HepG2 (cell line): ENCODE results near the gene MIEF1. TPM values are rescaled to one million over a fixed set of nuclear protein-coding genes. Genes with fewer than 3 reads are reported as not detected.

Experiments
- GFI1 ChIP-seq: sonication (generic); formaldehyde crosslinking; IDR thresholded peaks from 2 replicates; pipeline ENCODE4 v1.5.0; 2020; ENCODE audit warnings: missing genetic modification reagents, mild to moderate bottlenecking, borderline replicate concordance
- HDAC2 ChIP-seq: sonication (generic); formaldehyde crosslinking; IDR thresholded peaks from 2 replicates; pipeline ENCODE4 v1.4.0; 2020; ENCODE audit warnings: missing genetic modification reagents
- HNRNPLL ChIP-seq: fragments of 200-400 bp; formaldehyde crosslinking; IDR thresholded peaks from 2 replicates; pipeline ENCODE4 v1.6.1; 2017; ENCODE audit warnings: mild to moderate bottlenecking, low read depth, low read length; ENCODE audit not compliant: poor library complexity, severe bottlenecking
- ISL2 ChIP-seq: sonication (generic); formaldehyde crosslinking; IDR thresholded peaks from 2 replicates; pipeline ENCODE4 v1.5.0; 2020; ENCODE audit warnings: missing genetic modification reagents
- KMT2A ChIP-seq: sonication (generic); formaldehyde crosslinking; IDR thresholded peaks from 2 replicates; pipeline ENCODE4 v1.4.0; 2020; ENCODE audit warnings: missing genetic modification reagents
- MED8 ChIP-seq: sonication (generic); formaldehyde crosslinking; IDR thresholded peaks from 2 replicates; pipeline ENCODE4 v1.8.1; 2023; ENCODE audit warnings: mild to moderate bottlenecking, missing genetic modification reagents; ENCODE audit not compliant: insufficient replicate concordance
- PHF8 ChIP-seq: sonication (generic); formaldehyde crosslinking; IDR thresholded peaks from 2 replicates; pipeline ENCODE4 v1.5.0; 2020; ENCODE audit warnings: missing genetic modification reagents
- SIN3B ChIP-seq: fragments of 150-350 bp; IDR thresholded peaks from 2 replicates; pipeline ENCODE4 v1.6.1; 2014; ENCODE audit warnings: low read length
- ZFP36 ChIP-seq: fragments of 150-350 bp; IDR thresholded peaks from 2 replicates; pipeline ENCODE4 v1.6.1; 2018; ENCODE audit warnings: borderline replicate concordance, low read length, low read depth; ENCODE audit not compliant: partially characterized antibody
- ZNF235 ChIP-seq: sonication (generic); formaldehyde crosslinking; IDR thresholded peaks from 2 replicates; pipeline ENCODE4 v1.8.1; 2023; ENCODE audit warnings: mild to moderate bottlenecking, missing genetic modification reagents, borderline replicate concordance
- ZNF263 ChIP-seq: sonication (generic); formaldehyde crosslinking; IDR thresholded peaks from 2 replicates; pipeline ENCODE4 v1.4.0; 2020; ENCODE audit warnings: missing genetic modification reagents
- ZNF562 ChIP-seq: sonication (generic); formaldehyde crosslinking; IDR thresholded peaks from 2 replicates; pipeline ENCODE4 v1.8.0; 2022; ENCODE audit warnings: missing genetic modification reagents, borderline replicate concordance
- ZNF614 ChIP-seq: IDR thresholded peaks from 2 replicates; pipeline ENCODE4 v1.6.1; 2018; ENCODE audit warnings: missing biosample characterization, missing genetic modification reagents, inconsistent platforms, borderline replicate concordance
- ZNF781 ChIP-seq: sonication (generic); formaldehyde crosslinking; IDR thresholded peaks from 2 replicates; pipeline ENCODE4 v1.5.1; 2020; ENCODE audit warnings: borderline replicate concordance, mild to moderate bottlenecking, missing genetic modification reagents; ENCODE audit errors: not compliant biosample characterization
- polyA plus RNA-seq, 8 experiments: library from polyadenylated mRNA; depleted of rRNA in 3 of 8; stranded (reverse) in 7 of 8; unstranded in 1 of 8; fragments of >200 nt; fragmentation: Illumina TruSeq in 4 of 8; extraction: Trizol in 4 of 8; gene quantifications; 2 replicates each; pipeline versions ENCODE4 v1.2.1 to v1.2.3, GENCODE V29; 2011 to 2016; ENCODE audit warnings: low read depth in 4 of 8, missing spikeins in 1 of 8, mixed read lengths in 1 of 8; ENCODE audit not compliant: insufficient read depth in 1 of 8
- total RNA-seq, 5 experiments: library from RNA; depleted of rRNA; stranded (reverse); fragments of >200 nt; fragmentation: Illumina TruSeq; extraction: Trizol; gene quantifications; 2 replicates each; pipeline ENCODE4 v1.2.3, GENCODE V29; 2016; ENCODE audit warnings: low read depth in 1 of 5
- TF ChIP-seq, protein P1 (sequence below): sonication (generic); formaldehyde crosslinking; IDR thresholded peaks from 2 replicates; pipeline ENCODE4 v1.5.0; 2020; ENCODE audit warnings: missing genetic modification reagents
- TF ChIP-seq, protein P2 (sequence below): sonication (generic); formaldehyde crosslinking; IDR thresholded peaks from 2 replicates; pipeline ENCODE4 v1.8.0; 2022; ENCODE audit warnings: missing genetic modification reagents, low read depth, mild to moderate bottlenecking, borderline replicate concordance
- TF ChIP-seq, protein P3 (sequence below): sonication (generic); formaldehyde crosslinking; IDR thresholded peaks from 2 replicates; pipeline ENCODE4 v1.4.0; 2020; ENCODE audit warnings: missing genetic modification reagents
- TF ChIP-seq, protein P4 (sequence below): fragments of 450-650 bp; IDR thresholded peaks from 2 replicates; pipeline ENCODE4 v1.6.1; 2016

The MIEF1 gene
- total and polyA plus RNA-seq, 2 of the 13 experiments (the other 11 are each of a cell fraction or from before 2014, with no cell fraction given): 21.7 to 34.8 TPM

DNA sequence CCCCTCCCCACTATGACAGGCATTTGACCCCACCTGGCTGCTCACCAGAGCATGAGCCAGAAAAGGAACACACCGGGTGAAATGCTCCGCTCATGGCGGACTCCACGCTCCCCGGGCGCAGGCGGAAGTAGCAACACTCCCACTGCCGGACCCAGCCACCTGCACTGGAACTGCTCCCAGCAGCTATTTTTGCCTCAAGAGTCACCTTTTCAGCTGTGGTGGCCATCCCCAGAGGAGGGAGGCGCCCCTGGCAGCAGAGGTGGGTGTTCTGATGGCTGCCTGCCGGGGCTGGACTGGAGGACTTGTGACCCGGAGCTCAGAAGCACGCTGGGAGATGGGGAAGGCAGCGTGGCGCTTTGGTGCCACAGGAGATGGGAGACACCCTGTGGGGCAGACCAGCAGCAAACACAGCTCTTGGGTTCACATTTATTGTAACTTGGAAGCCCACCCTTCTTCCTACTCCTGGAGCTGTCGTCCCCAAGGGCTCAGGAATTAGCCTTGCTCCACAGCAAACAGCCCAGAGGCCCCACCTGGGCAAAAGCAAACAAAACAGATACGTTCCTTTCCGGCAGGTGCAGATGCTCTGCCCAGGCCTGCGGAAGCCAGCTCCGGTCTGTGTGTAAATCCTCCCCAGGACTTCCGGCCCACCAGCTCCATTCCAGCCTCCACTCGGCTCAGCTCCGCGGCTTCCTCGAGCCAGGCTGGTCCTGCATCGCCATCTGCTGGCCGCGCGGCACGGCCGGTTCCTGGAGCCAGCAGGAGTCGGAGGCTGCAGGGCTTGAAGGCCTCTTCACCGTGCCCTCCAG, 26.8 kb downstream of the MIEF1 start (continued):
- TF ChIP-seq PHF8 (CRISPR knock-in tag): peak; percentile 56
- TF ChIP-seq ZNF562 (CRISPR knock-in tag): no peak
- peak; percentile 89; the same call in 1 of the 2 replicates for TF ChIP-seq ZNF614
- no peak for TF ChIP-seq GFI1 (CRISPR knock-in tag)
- TF ChIP-seq SIN3B: peak; percentile 73
- TF ChIP-seq ZNF263 (CRISPR knock-in tag): peak; percentile 64; the same call in 1 of the 2 replicates
- TF ChIP-seq, protein P1, sequence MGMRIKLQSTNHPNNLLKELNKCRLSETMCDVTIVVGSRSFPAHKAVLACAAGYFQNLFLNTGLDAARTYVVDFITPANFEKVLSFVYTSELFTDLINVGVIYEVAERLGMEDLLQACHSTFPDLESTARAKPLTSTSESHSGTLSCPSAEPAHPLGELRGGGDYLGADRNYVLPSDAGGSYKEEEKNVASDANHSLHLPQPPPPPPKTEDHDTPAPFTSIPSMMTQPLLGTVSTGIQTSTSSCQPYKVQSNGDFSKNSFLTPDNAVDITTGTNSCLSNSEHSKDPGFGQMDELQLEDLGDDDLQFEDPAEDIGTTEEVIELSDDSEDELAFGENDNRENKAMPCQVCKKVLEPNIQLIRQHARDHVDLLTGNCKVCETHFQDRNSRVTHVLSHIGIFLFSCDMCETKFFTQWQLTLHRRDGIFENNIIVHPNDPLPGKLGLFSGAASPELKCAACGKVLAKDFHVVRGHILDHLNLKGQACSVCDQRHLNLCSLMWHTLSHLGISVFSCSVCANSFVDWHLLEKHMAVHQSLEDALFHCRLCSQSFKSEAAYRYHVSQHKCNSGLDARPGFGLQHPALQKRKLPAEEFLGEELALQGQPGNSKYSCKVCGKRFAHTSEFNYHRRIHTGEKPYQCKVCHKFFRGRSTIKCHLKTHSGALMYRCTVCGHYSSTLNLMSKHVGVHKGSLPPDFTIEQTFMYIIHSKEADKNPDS: no peak
- TF ChIP-seq KMT2A (CRISPR knock-in tag): peak; percentile 55; the same call in 1 of the 2 replicates
- TF ChIP-seq, protein P2, sequence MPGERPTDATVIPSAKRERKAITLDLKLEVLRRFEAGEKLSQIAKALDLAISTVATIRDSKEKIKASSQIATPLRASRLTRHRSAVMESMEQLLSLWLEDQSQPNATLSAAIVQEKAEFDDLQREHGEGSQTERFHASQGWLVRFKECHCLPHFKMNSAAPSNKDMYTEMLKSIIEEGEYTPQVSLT (CRISPR knock-in tag): no peak
- TF ChIP-seq ISL2: peak; percentile 64; the same call in 1 of the 2 replicates
- TF ChIP-seq HDAC2: peak; percentile 84; the same call in 1 of the 2 replicates
- TF ChIP-seq MED8: no peak
- no peak for TF ChIP-seq ZFP36
- peak; percentile 69 for TF ChIP-seq HNRNPLL
- TF ChIP-seq ZNF235 (CRISPR knock-in tag): peak; percentile 60; the same call in 1 of the 2 replicates
- TF ChIP-seq, protein P3, sequence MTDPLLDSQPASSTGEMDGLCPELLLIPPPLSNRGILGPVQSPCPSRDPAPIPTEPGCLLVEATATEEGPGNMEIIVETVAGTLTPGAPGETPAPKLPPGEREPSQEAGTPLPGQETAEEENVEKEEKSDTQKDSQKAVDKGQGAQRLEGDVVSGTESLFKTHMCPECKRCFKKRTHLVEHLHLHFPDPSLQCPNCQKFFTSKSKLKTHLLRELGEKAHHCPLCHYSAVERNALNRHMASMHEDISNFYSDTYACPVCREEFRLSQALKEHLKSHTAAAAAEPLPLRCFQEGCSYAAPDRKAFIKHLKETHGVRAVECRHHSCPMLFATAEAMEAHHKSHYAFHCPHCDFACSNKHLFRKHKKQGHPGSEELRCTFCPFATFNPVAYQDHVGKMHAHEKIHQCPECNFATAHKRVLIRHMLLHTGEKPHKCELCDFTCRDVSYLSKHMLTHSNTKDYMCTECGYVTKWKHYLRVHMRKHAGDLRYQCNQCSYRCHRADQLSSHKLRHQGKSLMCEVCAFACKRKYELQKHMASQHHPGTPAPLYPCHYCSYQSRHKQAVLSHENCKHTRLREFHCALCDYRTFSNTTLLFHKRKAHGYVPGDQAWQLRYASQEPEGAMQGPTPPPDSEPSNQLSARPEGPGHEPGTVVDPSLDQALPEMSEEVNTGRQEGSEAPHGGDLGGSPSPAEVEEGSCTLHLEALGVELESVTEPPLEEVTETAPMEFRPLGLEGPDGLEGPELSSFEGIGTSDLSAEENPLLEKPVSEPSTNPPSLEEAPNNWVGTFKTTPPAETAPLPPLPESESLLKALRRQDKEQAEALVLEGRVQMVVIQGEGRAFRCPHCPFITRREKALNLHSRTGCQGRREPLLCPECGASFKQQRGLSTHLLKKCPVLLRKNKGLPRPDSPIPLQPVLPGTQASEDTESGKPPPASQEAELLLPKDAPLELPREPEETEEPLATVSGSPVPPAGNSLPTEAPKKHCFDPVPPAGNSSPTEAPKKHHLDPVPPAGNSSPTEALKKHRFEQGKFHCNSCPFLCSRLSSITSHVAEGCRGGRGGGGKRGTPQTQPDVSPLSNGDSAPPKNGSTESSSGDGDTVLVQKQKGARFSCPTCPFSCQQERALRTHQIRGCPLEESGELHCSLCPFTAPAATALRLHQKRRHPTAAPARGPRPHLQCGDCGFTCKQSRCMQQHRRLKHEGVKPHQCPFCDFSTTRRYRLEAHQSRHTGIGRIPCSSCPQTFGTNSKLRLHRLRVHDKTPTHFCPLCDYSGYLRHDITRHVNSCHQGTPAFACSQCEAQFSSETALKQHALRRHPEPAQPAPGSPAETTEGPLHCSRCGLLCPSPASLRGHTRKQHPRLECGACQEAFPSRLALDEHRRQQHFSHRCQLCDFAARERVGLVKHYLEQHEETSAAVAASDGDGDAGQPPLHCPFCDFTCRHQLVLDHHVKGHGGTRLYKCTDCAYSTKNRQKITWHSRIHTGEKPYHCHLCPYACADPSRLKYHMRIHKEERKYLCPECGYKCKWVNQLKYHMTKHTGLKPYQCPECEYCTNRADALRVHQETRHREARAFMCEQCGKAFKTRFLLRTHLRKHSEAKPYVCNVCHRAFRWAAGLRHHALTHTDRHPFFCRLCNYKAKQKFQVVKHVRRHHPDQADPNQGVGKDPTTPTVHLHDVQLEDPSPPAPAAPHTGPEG (CRISPR knock-in tag): no peak
- TF ChIP-seq, protein P4, sequence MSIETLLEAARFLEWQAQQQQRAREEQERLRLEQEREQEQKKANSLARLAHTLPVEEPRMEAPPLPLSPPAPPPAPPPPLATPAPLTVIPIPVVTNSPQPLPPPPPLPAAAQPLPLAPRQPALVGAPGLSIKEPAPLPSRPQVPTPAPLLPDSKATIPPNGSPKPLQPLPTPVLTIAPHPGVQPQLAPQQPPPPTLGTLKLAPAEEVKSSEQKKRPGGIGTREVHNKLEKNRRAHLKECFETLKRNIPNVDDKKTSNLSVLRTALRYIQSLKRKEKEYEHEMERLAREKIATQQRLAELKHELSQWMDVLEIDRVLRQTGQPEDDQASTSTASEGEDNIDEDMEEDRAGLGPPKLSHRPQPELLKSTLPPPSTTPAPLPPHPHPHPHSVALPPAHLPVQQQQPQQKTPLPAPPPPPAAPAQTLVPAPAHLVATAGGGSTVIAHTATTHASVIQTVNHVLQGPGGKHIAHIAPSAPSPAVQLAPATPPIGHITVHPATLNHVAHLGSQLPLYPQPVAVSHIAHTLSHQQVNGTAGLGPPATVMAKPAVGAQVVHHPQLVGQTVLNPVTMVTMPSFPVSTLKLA: no peak
- TF ChIP-seq ZNF781: no peak
